SK-N-SH treated with all-trans-retinoic acid at 6 μM for 48 hours (cell line): Measurements from ENCODE around the gene HAVCR2.

Experiments
- ARNTL ChIP-seq: fragments of 450-650 bp; formaldehyde crosslinking; IDR thresholded peaks from 2 replicates; pipeline ENCODE4 v1.5.0; 2020; ENCODE audit warnings: low read depth, mild to moderate bottlenecking, moderate library complexity, borderline replicate concordance
- ESRRG ChIP-seq: fragments of 250-450 bp; sonication (Bioruptor Pico); IDR thresholded peaks from 2 replicates; pipeline ENCODE4 v1.6.1; 2021; ENCODE audit warnings: mild to moderate bottlenecking
- ISL1 ChIP-seq: fragments of 250-450 bp; sonication (Bioruptor Pico); IDR thresholded peaks from 2 replicates; pipeline ENCODE4 v2.1.2; 2022; ENCODE audit warnings: mild to moderate bottlenecking, moderate library complexity
- RARB ChIP-seq: fragments of 250-450 bp; sonication (Bioruptor Pico); IDR thresholded peaks from 2 replicates; pipeline ENCODE4 v1.8.0; 2021; ENCODE audit warnings: mild to moderate bottlenecking, moderate library complexity
- SNAI2 ChIP-seq: fragments of 250-450 bp; sonication (Bioruptor Pico); IDR thresholded peaks from 2 replicates; pipeline ENCODE4 v1.5.0; 2020; ENCODE audit warnings: mild to moderate bottlenecking, moderate library complexity
- TCF4 ChIP-seq: fragments of 250-450 bp; sonication (Bioruptor Pico); IDR thresholded peaks from 2 replicates; pipeline ENCODE4 v1.8.0; 2021; ENCODE audit warnings: mild to moderate bottlenecking, moderate library complexity, borderline replicate concordance
- TOX ChIP-seq: fragments of 250-450 bp; sonication (Bioruptor Pico); IDR thresholded peaks from 2 replicates; pipeline ENCODE4 v1.8.0; 2021; ENCODE audit warnings: mild to moderate bottlenecking, moderate library complexity, borderline replicate concordance
- ZC3H10 ChIP-seq: fragments of 250-450 bp; sonication (Bioruptor Pico); IDR thresholded peaks from 2 replicates; pipeline ENCODE4 v1.5.1; 2021; ENCODE audit warnings: mild to moderate bottlenecking, moderate library complexity
- ZFP30 ChIP-seq: fragments of 450-650 bp; formaldehyde crosslinking; IDR thresholded peaks from 2 replicates; pipeline ENCODE4 v1.5.0; 2022; ENCODE audit warnings: mild to moderate bottlenecking, moderate library complexity
- ZNF565 ChIP-seq: fragments of 450-650 bp; formaldehyde crosslinking; conservative IDR thresholded peaks from 2 replicates; pipeline ENCODE4 v1.5.0; 2020; ENCODE audit warnings: low read depth, mild to moderate bottlenecking, moderate library complexity
- TF ChIP-seq, protein P1 (sequence below): fragments of 250-450 bp; sonication (Bioruptor Pico); IDR thresholded peaks from 2 replicates; pipeline ENCODE4 v1.5.1; 2020; ENCODE audit warnings: low read depth, mild to moderate bottlenecking, moderate library complexity
- TF ChIP-seq, protein P2 (sequence below): fragments of 250-450 bp; sonication (Bioruptor Pico); IDR thresholded peaks from 2 replicates; pipeline ENCODE4 v1.8.0; 2020; ENCODE audit warnings: mild to moderate bottlenecking, moderate library complexity, borderline replicate concordance
- TF ChIP-seq, protein P3 (sequence below): fragments of 250-450 bp; sonication (Bioruptor Pico); IDR thresholded peaks from 2 replicates; pipeline ENCODE4 v1.8.0; 2021; ENCODE audit warnings: low read depth, mild to moderate bottlenecking, moderate library complexity, borderline replicate concordance

DNA sequence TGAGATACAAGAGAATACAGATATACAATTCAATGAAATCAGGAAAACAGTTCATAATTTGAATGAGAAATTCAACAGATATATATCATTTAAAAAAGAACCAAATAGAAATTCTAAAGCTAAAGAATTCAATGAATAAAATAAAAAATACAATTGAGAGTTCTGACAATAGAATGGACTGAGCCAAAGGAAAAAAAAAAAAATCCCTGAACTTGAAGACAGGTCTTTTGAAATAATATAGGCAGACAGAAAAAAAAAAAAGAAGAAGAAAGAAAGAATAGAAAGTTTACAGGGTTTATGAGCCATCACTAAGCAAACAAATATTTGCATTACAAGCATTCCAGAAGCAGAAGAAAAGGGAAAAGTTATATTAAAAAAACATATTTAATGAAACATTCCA, 12.9 kb upstream of the HAVCR2 start:
- TF ChIP-seq ZNF565 (CRISPR knock-in tag) (no peak), RARB (CRISPR knock-in tag) (no peak), ZC3H10 (CRISPR knock-in tag) (no peak), ISL1 (no peak), TCF4 (CRISPR knock-in tag) (no peak), ARNTL (CRISPR knock-in tag) (no peak), SNAI2 (no peak), ESRRG (CRISPR knock-in tag) (no peak), ZFP30 (CRISPR knock-in tag) (no peak), TOX (CRISPR knock-in tag) (no peak)
- TF ChIP-seq, protein P1, sequence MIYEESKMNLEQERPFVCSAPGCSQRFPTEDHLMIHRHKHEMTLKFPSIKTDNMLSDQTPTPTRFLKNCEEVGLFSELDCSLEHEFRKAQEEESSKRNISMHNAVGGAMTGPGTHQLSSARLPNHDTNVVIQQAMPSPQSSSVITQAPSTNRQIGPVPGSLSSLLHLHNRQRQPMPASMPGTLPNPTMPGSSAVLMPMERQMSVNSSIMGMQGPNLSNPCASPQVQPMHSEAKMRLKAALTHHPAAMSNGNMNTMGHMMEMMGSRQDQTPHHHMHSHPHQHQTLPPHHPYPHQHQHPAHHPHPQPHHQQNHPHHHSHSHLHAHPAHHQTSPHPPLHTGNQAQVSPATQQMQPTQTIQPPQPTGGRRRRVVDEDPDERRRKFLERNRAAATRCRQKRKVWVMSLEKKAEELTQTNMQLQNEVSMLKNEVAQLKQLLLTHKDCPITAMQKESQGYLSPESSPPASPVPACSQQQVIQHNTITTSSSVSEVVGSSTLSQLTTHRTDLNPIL = no peak
- TF ChIP-seq, protein P2, sequence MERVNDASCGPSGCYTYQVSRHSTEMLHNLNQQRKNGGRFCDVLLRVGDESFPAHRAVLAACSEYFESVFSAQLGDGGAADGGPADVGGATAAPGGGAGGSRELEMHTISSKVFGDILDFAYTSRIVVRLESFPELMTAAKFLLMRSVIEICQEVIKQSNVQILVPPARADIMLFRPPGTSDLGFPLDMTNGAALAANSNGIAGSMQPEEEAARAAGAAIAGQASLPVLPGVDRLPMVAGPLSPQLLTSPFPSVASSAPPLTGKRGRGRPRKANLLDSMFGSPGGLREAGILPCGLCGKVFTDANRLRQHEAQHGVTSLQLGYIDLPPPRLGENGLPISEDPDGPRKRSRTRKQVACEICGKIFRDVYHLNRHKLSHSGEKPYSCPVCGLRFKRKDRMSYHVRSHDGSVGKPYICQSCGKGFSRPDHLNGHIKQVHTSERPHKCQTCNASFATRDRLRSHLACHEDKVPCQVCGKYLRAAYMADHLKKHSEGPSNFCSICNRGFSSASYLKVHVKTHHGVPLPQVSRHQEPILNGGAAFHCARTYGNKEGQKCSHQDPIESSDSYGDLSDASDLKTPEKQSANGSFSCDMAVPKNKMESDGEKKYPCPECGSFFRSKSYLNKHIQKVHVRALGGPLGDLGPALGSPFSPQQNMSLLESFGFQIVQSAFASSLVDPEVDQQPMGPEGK = no peak
- TF ChIP-seq, protein P3, sequence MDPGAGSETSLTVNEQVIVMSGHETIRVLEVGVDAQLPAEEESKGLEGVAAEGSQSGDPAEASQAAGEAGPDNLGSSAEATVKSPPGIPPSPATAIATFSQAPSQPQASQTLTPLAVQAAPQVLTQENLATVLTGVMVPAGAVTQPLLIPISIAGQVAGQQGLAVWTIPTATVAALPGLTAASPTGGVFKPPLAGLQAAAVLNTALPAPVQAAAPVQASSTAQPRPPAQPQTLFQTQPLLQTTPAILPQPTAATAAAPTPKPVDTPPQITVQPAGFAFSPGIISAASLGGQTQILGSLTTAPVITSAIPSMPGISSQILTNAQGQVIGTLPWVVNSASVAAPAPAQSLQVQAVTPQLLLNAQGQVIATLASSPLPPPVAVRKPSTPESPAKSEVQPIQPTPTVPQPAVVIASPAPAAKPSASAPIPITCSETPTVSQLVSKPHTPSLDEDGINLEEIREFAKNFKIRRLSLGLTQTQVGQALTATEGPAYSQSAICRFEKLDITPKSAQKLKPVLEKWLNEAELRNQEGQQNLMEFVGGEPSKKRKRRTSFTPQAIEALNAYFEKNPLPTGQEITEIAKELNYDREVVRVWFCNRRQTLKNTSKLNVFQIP (CRISPR knock-in tag) = no peak
